DOHH2 (cell line): ENCODE measurements around the gene ACSL1.

Experiments used
- CTCF ChIP-seq: fragments of 200-600 bp; sonication (generic); IDR thresholded peaks from one replicate; pipeline ENCODE4 v1.5.1; 2014; ENCODE audit warnings: antibody characterized with exemption, mild to moderate bottlenecking, low read depth, low read length; ENCODE audit not compliant: poor library complexity, severe bottlenecking
- EZH2phosphoT487 ChIP-seq: fragments of 200-600 bp; sonication (generic); IDR thresholded peaks from 2 replicates; pipeline ENCODE4 v1.6.1; 2017; ENCODE audit warnings: borderline replicate concordance, mild to moderate bottlenecking, antibody characterized with exemption, low read length, moderate library complexity, mixed read lengths

GRCh38 chr4:184825141-184825895 is 450 bp downstream of the ACSL1 start:
- TF ChIP-seq CTCF, result no peak
- no peak for TF ChIP-seq EZH2phosphoT487
